ENCODE measurements around the gene PSAPL1. TPM values are rescaled to one million over a fixed set of nuclear protein-coding genes. Genes with fewer than 3 reads are reported as not detected.

PSAPL1 gene
- polyA plus RNA-seq, 1 of the 3 experiments (the other 2 are of a cell fraction): 0.03 TPM

GRCh38 chr4:7470111-7470510, 35.4 kb upstream of the PSAPL1 start:
- Histone ChIP-seq H3K9ac (no peak overlapping the region), H3K36me3 (replicated peaks in 1 of 2; ENCODE audit: control insufficient read depth in 1 of 2, insufficient read depth in 2 of 2, low read length in 1 of 2) (no peaks in the 10 kb centered on the region), H3F3A (replicated peaks; ENCODE audit: insufficient read depth) (no peaks in the 10 kb centered on the region), H3K4me3 (ENCODE audit: low read depth in 2 of 2, low read length in 1 of 2) (no peak overlapping the region), H3K27ac (ENCODE audit: low read depth in 2 of 2, low read length in 1 of 2) (no peak overlapping the region), H3K27me3 (ENCODE audit: insufficient read depth) (no peaks in the 10 kb centered on the region), H3K4me1 (ENCODE audit: control insufficient read depth in 1 of 2, insufficient read depth in 2 of 2, low read depth in 1 of 2, low read length in 1 of 2) (no peaks in the 10 kb centered on the region), H3K4me2 (no peak overlapping the region), H3K9me2 (no peaks in the 10 kb centered on the region), H4K20me1 (ENCODE audit: insufficient read depth) (no peaks in the 10 kb centered on the region), H3K79me2 (ENCODE audit: insufficient read depth) (no peaks in the 10 kb centered on the region), H2AFZ (ENCODE audit: low read depth) (no peak overlapping the region), H3K9me3 (no peaks in the 10 kb centered on the region)
- TF ChIP-seq FOXJ3 (CRISPR knock-in tag; IDR thresholded peaks at IDR 0.05) (no peak), EZH2phosphoT487 (IDR thresholded peaks at IDR 0.05; ENCODE audit: borderline replicate concordance, low read depth) (no peak), JUND (IDR thresholded peaks at IDR 0.05) (no peak), RXRA (IDR thresholded peaks at IDR 0.05; ENCODE audit: borderline replicate concordance, low read depth) (no peak), POLR2AphosphoS5 (IDR thresholded peaks at IDR 0.05; ENCODE audit: low read depth, low read length) (no peak), MEF2A (IDR thresholded peaks at IDR 0.05; ENCODE audit: borderline replicate concordance, low read depth) (no peak), CTCF (IDR thresholded peaks at IDR 0.05) (no peak), MAX (IDR thresholded peaks at IDR 0.05; ENCODE audit: low read depth) (no peak), TCF12 (IDR thresholded peaks at IDR 0.05) (no peak), TEAD4 (IDR thresholded peaks at IDR 0.05; ENCODE audit: borderline replicate concordance, insufficient read depth) (no peak), EP300 (IDR thresholded peaks at IDR 0.05; ENCODE audit: borderline replicate concordance in 1 of 2, low read depth in 1 of 2, low read length in 1 of 2) (no peak), RAD21 (IDR thresholded peaks at IDR 0.05; ENCODE audit: low read length) (no peak), SMC3 (IDR thresholded peaks at IDR 0.05; ENCODE audit: low read depth, low read length) (no peak), NRF1 (IDR thresholded peaks at IDR 0.05; ENCODE audit: low read depth, low read length) (no peak), RCOR1 (IDR thresholded peaks at IDR 0.05; ENCODE audit: low read length) (no peak)
- TF ChIP-seq, protein P1, sequence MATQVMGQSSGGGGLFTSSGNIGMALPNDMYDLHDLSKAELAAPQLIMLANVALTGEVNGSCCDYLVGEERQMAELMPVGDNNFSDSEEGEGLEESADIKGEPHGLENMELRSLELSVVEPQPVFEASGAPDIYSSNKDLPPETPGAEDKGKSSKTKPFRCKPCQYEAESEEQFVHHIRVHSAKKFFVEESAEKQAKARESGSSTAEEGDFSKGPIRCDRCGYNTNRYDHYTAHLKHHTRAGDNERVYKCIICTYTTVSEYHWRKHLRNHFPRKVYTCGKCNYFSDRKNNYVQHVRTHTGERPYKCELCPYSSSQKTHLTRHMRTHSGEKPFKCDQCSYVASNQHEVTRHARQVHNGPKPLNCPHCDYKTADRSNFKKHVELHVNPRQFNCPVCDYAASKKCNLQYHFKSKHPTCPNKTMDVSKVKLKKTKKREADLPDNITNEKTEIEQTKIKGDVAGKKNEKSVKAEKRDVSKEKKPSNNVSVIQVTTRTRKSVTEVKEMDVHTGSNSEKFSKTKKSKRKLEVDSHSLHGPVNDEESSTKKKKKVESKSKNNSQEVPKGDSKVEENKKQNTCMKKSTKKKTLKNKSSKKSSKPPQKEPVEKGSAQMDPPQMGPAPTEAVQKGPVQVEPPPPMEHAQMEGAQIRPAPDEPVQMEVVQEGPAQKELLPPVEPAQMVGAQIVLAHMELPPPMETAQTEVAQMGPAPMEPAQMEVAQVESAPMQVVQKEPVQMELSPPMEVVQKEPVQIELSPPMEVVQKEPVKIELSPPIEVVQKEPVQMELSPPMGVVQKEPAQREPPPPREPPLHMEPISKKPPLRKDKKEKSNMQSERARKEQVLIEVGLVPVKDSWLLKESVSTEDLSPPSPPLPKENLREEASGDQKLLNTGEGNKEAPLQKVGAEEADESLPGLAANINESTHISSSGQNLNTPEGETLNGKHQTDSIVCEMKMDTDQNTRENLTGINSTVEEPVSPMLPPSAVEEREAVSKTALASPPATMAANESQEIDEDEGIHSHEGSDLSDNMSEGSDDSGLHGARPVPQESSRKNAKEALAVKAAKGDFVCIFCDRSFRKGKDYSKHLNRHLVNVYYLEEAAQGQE (IDR thresholded peaks at IDR 0.05; ENCODE audit: low read depth, low read length): no peak
- TF ChIP-seq, protein P2, sequence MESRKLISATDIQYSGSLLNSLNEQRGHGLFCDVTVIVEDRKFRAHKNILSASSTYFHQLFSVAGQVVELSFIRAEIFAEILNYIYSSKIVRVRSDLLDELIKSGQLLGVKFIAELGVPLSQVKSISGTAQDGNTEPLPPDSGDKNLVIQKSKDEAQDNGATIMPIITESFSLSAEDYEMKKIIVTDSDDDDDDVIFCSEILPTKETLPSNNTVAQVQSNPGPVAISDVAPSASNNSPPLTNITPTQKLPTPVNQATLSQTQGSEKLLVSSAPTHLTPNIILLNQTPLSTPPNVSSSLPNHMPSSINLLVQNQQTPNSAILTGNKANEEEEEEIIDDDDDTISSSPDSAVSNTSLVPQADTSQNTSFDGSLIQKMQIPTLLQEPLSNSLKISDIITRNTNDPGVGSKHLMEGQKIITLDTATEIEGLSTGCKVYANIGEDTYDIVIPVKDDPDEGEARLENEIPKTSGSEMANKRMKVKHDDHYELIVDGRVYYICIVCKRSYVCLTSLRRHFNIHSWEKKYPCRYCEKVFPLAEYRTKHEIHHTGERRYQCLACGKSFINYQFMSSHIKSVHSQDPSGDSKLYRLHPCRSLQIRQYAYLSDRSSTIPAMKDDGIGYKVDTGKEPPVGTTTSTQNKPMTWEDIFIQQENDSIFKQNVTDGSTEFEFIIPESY (IDR thresholded peaks at IDR 0.05; ENCODE audit: borderline replicate concordance, low read depth): no peak
- POLR2A ChIA-PET: interaction anchor here (0.6 kb wide), 1 partner anchor 307 kb away, joined by 3 read pairs; no protein-coding TSS in a partner anchor
- CTCF ChIA-PET: interaction anchor here (0.7 to 1.6 kb wide), 2 partner anchors 31 to 250 kb away, joined by 3 to 5 read pairs; no protein-coding TSS in a partner anchor
- no peak for DNase-seq
- 48% methylated on average over 3 of the region's 3 CpGs for WGBS (ENCODE audit: low lambda C conversion rate)
